HG03280 (cell line): Measurements from ENCODE around the gene CDK5.
A peak's percentile ranks its signal among the peaks of the same experiment; 100 is the strongest.

Experiments
- ATAC-seq: cut with Tn5 transposase; IDR thresholded peaks from one replicate; pipeline ENCODE4 v1.9.1; 2021; ENCODE audit warnings: mild to moderate bottlenecking, moderate library complexity; ENCODE audit not compliant: unreplicated experiment

The CDK5 gene

DNA sequence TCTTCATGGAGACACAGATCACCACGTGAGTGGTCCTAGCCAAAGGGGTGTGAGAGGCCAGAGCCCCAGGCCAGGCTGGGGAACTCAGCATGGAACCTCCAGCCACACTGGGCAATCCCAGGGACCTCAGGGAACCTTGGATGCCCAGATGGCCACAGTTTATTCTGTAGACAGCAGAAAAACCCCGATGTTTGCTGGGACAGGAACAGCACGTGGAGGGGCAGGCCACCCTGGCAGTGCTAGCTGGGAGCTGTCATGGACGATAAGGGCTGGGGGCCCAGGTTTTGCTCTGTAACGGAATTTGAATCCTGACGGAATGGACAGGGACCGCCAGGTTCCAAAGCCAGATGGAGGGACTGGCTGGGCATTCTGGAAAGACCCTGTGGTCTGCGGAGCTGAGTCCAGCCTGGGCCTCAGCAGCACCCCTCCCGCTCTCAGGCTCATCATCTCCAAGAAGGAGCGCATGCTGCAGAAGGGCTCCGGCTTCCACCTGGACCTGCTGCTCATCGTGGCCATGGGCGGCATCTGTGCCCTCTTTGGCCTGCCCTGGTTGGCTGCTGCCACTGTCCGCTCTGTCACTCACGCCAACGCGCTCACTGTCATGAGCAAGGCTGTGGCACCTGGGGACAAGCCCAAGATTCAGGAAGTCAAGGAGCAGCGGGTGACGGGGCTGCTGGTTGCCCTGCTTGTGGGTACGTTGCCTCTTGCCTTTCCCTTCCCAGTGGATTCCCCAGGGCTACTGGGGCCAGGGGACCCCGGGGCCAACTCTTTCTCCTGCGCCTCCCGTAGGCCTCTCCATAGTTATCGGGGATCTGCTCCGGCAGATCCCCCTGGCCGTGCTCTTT lies 17.3 kb upstream of the CDK5 start:
- ATAC-seq, result no peak

- no peak for ATAC-seq
Observed at GRCh38 chr7:151073990-151074389, 16.3 kb upstream of the CDK5 start.

DNA sequence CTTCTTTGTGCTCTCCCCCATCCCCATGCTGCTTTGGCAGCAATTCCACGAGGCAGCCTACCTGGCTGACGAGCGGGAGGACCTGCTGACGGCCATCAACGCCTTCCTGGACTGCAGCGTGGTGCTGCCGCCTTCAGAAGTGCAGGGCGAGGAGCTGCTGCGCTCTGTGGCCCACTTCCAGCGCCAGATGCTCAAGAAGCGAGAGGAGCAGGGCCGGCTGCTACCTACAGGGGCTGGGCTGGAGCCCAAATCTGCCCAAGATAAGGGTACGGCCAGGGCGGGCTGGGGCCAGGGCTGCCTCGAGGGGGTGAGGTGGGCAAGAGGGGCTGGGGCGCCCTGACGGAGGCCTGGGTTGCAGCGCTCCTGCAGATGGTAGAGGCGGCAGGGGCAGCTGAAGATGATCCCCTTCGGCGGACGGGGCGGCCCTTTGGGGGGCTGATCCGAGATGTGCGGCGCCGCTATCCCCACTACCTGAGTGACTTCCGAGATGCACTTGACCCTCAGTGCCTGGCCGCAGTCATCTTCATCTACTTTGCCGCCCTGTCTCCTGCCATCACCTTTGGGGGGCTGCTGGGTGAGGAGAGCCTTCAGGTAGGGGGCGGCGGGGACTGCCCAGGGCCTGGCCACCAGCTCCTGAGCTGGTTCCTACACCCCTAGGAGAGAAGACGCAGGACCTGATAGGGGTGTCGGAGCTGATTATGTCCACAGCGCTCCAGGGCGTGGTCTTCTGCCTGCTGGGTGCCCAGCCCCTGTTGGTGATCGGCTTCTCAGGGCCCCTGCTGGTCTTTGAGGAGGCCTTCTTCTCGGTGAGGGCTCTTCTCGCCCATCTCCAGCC lies 13.6 kb upstream of the CDK5 start:
- ATAC-seq, result no peak

DNA sequence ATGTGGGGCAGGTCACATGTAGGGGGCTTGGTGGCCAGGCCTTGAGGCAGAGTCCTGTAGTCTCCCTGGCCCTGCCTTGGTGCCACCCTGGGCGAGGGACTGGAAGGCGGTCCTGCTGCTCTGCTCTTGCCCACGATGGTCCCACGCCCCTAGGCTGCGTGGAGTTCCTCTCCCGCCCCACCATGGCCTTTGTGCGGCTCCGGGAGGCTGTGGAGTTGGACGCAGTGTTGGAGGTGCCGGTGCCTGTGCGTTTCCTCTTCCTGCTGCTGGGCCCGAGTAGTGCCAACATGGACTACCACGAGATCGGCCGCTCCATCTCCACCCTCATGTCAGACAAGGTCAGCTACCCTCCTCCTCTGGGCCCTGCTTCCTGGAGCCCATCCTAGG lies 12.9 kb upstream of the CDK5 start:
- no peak for ATAC-seq

GRCh38 chr7:151069841-151070573 lies 12.3 kb upstream of the CDK5 start:
- ATAC-seq, result no peak

DNA sequence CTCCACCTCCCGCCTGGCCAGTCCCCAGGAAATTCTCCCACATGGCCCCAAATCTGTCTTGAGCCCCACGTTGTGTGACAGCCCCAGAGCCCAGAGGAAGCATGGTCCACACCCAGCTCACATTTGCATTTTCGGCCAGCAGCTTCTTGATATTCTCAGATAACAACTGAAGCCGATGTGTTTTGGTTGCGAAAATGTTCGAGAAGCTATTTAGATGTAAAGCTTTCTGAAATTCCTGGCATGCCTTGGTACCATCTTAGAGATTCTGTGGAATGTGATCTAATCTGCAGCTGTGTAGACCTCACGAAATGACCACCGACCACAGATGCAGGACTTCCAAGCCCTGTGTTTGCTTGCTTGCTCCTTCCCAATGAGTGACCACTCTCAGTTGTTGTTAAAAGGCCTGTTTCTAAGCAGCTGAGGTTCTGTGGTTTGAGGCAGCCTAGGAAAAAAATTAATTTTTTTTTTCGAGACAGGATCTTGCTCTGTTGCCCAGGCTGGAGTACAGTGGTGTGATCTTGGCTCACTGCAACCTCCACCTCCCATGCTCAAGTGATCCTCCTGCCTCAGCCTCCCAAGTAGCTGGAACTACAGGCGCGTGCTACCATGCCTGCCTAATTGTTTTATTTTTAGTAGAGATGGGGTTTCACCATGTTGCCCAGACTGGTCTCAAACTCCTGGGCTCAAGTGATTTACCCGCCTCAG lies 10.5 kb upstream of the CDK5 start:
- no peak for ATAC-seq

DNA sequence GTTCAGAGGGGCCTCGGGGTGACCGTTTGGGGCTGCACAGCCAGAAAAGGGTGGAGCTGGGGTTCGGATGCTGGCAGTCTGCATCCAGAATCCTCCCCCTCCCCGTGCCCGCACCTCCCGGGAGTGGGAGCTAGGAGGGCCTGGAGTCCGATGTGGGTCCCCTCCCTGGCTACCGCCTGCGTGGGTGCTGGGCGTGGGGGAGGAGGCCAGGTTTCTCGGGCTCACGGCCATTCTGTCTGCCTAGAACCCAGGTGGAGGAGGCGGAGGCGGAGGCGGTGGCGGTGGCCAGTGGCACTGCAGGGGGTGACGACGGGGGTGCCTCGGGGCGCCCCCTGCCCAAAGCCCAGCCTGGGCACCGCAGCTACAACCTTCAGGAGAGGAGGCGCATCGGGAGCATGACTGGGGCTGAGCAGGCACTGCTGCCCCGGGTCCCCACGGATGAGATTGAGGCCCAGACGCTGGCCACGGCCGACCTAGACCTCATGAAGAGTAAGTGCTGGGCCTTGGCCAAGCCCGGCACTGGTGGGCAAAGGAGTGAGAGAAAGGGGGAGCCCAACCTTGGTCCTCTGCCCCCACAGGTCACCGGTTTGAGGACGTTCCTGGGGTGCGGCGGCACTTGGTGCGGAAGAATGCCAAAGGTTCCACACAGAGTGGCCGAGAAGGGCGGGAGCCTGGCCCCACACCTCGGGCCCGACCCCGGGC lies 8.7 kb upstream of the CDK5 start:
- ATAC-seq, result no peak

DNA sequence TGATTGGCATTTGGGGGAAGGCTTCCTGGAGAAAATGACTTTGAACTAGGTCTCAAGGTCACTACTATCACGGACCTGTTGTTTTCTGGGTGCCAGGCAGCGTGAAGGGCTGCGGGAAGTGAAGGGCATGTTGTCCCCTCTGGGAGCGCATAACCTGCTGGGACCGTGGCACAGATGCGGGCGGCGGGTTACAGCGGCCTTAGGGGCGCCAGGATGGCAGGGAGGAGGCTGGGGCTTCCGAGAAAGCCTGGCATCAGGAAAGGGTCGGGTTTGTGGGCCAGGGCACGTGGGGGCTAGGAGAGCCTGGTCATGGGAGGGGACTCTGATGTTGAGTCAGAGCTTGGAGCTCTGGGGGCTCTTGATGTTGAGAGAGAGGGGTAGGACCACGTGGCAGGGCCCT lies 7.8 kb upstream of the CDK5 start:
- no peak for ATAC-seq

- no peak for ATAC-seq
Observed at GRCh38 chr7:151064993-151065392, 7.3 kb upstream of the CDK5 start.

GRCh38 chr7:151064454-151064853 lies 6.8 kb upstream of the CDK5 start:
- ATAC-seq, result no peak

GRCh38 chr7:151063212-151063561 lies 5.5 kb upstream of the CDK5 start:
- no peak for ATAC-seq

DNA sequence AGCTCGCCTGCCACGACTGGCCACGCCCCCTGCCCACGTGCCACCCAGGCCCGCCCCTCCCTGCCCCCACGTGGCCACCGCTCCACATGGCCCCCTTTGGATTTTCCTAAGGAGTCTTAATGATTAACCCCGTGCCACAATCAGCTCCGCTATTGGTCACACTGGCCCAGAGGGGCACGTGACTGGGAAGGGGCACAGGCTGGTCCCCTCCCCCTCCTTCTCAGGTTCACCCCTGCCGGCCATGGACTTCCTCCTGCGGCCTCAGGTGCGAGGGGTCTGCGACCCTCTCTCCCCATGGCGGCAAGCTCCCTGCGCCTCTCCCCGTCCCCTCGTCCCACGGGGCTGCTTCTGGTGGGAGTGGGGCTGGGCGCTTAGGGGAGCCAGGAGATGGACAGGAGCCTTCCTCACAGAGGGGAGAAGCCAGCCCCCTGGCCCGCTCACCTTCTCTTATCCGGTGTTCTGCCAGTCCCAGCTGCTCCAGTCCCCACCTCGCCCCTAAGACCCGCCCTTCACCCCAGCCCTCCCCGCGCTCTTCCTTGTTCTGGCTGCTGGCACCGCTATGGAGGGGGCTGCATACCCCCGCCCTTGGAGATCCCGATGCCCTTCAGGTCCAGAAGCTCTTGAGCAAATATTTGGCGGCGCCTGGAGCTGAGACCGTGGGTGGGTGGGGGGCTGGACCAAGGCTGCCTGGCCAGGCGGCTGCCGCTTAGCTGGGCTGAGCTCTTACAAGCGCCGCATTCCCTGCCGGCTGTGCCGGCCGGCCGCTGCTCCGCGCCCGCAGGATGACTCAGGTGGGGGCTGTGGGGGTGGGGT lies 4.9 kb upstream of the CDK5 start:
- no peak for ATAC-seq

- ATAC-seq, result no peak
Observed at GRCh38 chr7:151062111-151062398, 4.4 kb upstream of the CDK5 start.

DNA sequence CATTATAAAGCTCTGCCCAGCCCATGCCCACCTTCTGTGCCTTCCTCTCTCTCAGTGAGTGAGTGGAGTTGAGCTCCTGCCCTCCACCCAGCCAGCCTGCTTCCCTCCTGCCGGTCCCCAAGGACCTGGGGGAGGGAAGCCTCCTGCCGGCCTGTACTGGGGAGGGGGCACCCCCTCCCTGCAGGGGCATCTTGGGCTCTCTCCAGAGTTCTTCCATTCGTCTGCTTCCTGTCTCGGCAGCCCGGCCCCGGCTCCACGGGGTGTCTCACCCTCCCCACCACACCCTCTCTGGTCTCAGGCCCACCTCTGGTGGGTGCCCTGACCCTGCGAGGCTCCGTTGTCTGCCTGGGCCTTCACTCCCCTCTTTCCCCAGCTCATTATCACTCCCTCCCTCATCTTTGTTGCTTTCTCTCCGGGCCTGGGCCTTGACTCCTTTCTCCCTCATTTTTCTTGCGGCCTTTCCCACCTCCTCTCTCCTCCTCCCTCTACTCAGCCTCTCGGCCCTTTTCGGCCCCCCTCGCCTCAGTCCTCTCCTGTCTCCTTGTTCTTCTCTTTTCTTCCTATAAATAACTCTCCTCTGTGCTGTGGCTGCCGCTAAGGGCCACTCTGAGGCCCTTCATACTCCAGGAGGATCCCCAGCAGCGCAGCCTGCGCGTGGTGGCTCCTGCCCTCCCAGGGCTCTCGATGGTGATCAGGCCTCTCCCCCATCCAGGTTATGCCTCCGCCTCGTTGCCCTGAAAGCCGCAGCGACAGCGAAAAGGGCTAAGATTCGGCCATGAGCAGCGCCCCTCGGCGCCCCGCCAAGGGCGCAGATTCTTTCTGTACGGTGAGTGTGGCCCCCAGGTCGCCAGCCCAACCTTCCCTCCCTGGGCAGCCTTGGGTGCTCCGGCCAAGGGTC lies 3.8 kb upstream of the CDK5 start:
- no peak for ATAC-seq

- ATAC-seq, result no peak
Observed at GRCh38 chr7:151060416-151061212, 2.9 kb upstream of the CDK5 start.

DNA sequence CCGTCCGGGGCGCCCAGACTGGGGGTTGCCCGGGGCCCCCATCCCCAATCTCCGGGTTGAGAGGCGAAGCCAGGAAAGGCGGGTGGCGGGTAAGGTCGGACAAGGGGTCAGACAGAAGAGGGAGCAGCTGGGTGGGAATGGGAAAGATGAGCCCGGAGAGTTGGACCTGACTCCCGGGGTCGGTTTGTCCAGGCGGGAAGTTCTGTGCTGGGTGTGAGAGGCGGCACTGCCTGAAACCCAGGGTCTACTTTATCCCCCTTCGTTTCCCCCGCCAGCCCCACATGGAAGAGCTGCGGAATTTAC lies 2.4 kb upstream of the CDK5 start:
- ATAC-seq, result no peak

- peak; percentile 32 for ATAC-seq
Observed at GRCh38 chr7:151059367-151060112, 1.8 kb upstream of the CDK5 start, which contains the start of gene SLC4A2. SLC4A2 (plus strand) TSS chr7:151059589; CDS start chr7:151061988, 2,399 bp downstream.
